IMR-90 (cell line): ENCODE results near the gene ECHS1. TPM values are rescaled to one million over a fixed set of nuclear protein-coding genes. Genes with fewer than 3 reads are reported as not detected.

Experiments
- ATAC-seq: fragments of 200-7000 bp; cut with Tn5 transposase; 2 replicates; pipeline ENCODE4 v1.9.1; 2020; ENCODE audit warnings: low read depth, mild to moderate bottlenecking, moderate library complexity
- BruUV-seq: library from RNA; stranded (reverse); fragments of 400-500 nt; replicated peaks from 2 replicates; lab custom pipeline; 2021; lab: Mats Ljungman, UMichigan
- CTCF ChIA-PET: fragments of 300-600 bp; formaldehyde crosslinking; extraction: SDS; loops from one replicate; lab custom pipeline; 2021; ENCODE audit warnings: antibody characterized with exemption; lab: Yijun Ruan, JAX
- POLR2A ChIA-PET: fragments of 300-600 bp; sonication (Branson Sonifier 250); formaldehyde crosslinking; loops from one replicate; lab custom pipeline; 2022; ENCODE audit warnings: antibody characterized with exemption; ENCODE audit not compliant: unreplicated experiment; lab: Charles Lee
- DNase-seq: peaks from one replicate; pipeline ENCODE4 v3.0.0; 2013
- H2AFZ ChIP-seq: replicated peaks from 2 replicates; pipeline ENCODE3; 2013; ENCODE audit warnings: low read length, mild to moderate bottlenecking; ENCODE audit not compliant: poor library complexity
- H2AK5ac ChIP-seq: 2 replicates; pipeline ENCODE4 v1.6.1; 2013; ENCODE audit warnings: low read depth, low read length, inconsistent platforms
- H2AK9ac ChIP-seq: replicated peaks from 2 replicates; pipeline ENCODE3; 2013; ENCODE audit warnings: mild to moderate bottlenecking, low read depth, low read length, moderate library complexity; ENCODE audit not compliant: poor library complexity
- H2BK120ac ChIP-seq: 2 replicates; pipeline ENCODE4 v1.6.1; 2013; ENCODE audit warnings: low read depth, low read length, inconsistent platforms
- H2BK15ac ChIP-seq: 3 replicates; pipeline ENCODE4 v1.6.1; 2013; ENCODE audit warnings: low read depth, low read length, inconsistent platforms
- H2BK20ac ChIP-seq: 2 replicates; pipeline ENCODE4 v1.6.1; 2013; ENCODE audit warnings: low read depth, mild to moderate bottlenecking, inconsistent platforms, low read length, moderate library complexity
- H2BK5ac ChIP-seq: 2 replicates; pipeline ENCODE4 v1.6.1; 2013; ENCODE audit warnings: mild to moderate bottlenecking, low read depth, low read length, inconsistent platforms; ENCODE audit not compliant: poor library complexity, severe bottlenecking
- H3K14ac ChIP-seq: replicated peaks from 2 replicates; pipeline ENCODE4 v1.6.1; 2013; ENCODE audit warnings: low read depth, low read length, inconsistent platforms
- H3K18ac ChIP-seq: 2 replicates; pipeline ENCODE4 v1.6.1; 2013; ENCODE audit warnings: low read depth, low read length, control low read depth
- H3K23ac ChIP-seq: 2 replicates; pipeline ENCODE4 v1.6.1; 2013; ENCODE audit warnings: low read depth, low read length, inconsistent platforms
- H3K27ac ChIP-seq: 2 replicates; pipeline ENCODE4 v1.5.1; 2013; ENCODE audit warnings: mild to moderate bottlenecking, control low read depth, low read length; ENCODE audit not compliant: insufficient read depth
- H3K27me3 ChIP-seq: 2 replicates; pipeline ENCODE4 v1.6.1; 2013; ENCODE audit warnings: low read length; ENCODE audit not compliant: control insufficient read depth, insufficient read depth
- H3K36me3 ChIP-seq: 2 replicates; pipeline ENCODE4 v1.6.1; 2013; ENCODE audit warnings: low read length, mixed read lengths; ENCODE audit not compliant: control insufficient read depth, insufficient read depth
- H3K4ac ChIP-seq: 2 replicates; pipeline ENCODE4 v1.6.1; 2013; ENCODE audit warnings: low read depth, low read length, inconsistent platforms
- H3K4me1 ChIP-seq: 2 replicates; pipeline ENCODE4 v1.6.1; 2013; ENCODE audit warnings: low read length, mixed read lengths; ENCODE audit not compliant: control insufficient read depth, insufficient read depth
- H3K4me2 ChIP-seq: 2 replicates; pipeline ENCODE4 v1.6.1; 2013; ENCODE audit warnings: low read depth, mild to moderate bottlenecking, control low read depth, low read length, moderate library complexity
- H3K4me3 ChIP-seq: 2 replicates; pipeline ENCODE4 v1.5.1; 2013; ENCODE audit warnings: low read depth, mild to moderate bottlenecking, control low read depth, low read length, moderate library complexity; ENCODE audit not compliant: insufficient read depth
- H3K56ac ChIP-seq: 2 replicates; pipeline ENCODE4 v1.6.1; 2013; ENCODE audit warnings: low read length, inconsistent platforms; ENCODE audit not compliant: insufficient read depth; ENCODE audit errors: extremely low read depth
- H3K79me1 ChIP-seq, 2 experiments: 2 replicates each; pipeline ENCODE4 v1.6.1; 2013; ENCODE audit warnings: low read length in 2 of 2, inconsistent platforms in 1 of 2, low read depth in 1 of 2
- H3K9ac ChIP-seq: 2 replicates; pipeline ENCODE4 v1.6.1; 2013; ENCODE audit warnings: low read depth, low read length, control low read depth
- H3K9me1 ChIP-seq: 2 replicates; pipeline ENCODE4 v1.6.1; 2013; ENCODE audit warnings: low read length, inconsistent platforms; ENCODE audit not compliant: insufficient read depth
- H3K9me3 ChIP-seq: 2 replicates; pipeline ENCODE4 v1.6.1; 2013; ENCODE audit warnings: low read length; ENCODE audit not compliant: control insufficient read depth, insufficient read depth
- H4K20me1 ChIP-seq: 2 replicates; pipeline ENCODE4 v1.6.1; 2013; ENCODE audit warnings: low read length, inconsistent platforms; ENCODE audit not compliant: insufficient read depth
- H4K5ac ChIP-seq: 2 replicates; pipeline ENCODE4 v1.6.1; 2013; ENCODE audit warnings: mild to moderate bottlenecking, low read depth, low read length, control low read depth
- H4K8ac ChIP-seq, 2 experiments: 2 replicates each; pipeline ENCODE4 v1.6.1; 2013; ENCODE audit warnings: low read depth in 2 of 2, low read length in 2 of 2, control low read depth in 1 of 2, inconsistent platforms in 1 of 2
- H4K91ac ChIP-seq: 2 replicates; pipeline ENCODE4 v1.6.1; 2013; ENCODE audit warnings: low read depth, low read length, inconsistent platforms; ENCODE audit not compliant: insufficient read depth
- BHLHE40 ChIP-seq: fragments of 150-350 bp; IDR thresholded peaks from 2 replicates; pipeline ENCODE4 v1.6.1; 2016; ENCODE audit warnings: mild to moderate bottlenecking, low read depth, low read length
- CTCF ChIP-seq: conservative IDR thresholded peaks from 2 replicates; pipeline ENCODE4 v1.5.1; 2012; ENCODE audit warnings: mild to moderate bottlenecking, low read depth, low read length, improper control_type of control experiment
- USF2 ChIP-seq: fragments of 150-350 bp; IDR thresholded peaks from 2 replicates; pipeline ENCODE4 v1.6.1; 2017; ENCODE audit warnings: mild to moderate bottlenecking, antibody characterized with exemption, low read length, low read depth
- dilution Hi-C: fragments of 300-500 bp; cut with HindIII; formaldehyde crosslinking; loops from one replicate; pipeline ENCODE4 v1.14.3; 2018; ENCODE audit warnings: low sequenced_read_pairs; ENCODE audit not compliant: unreplicated experiment
- in situ Hi-C: fragments of 300-500 bp; cut with MboI; formaldehyde crosslinking; loops from 3 replicates; pipeline ENCODE4 v1.14.3; 2019; ENCODE audit warnings: low sequenced_read_pairs, inconsistent platforms, mixed read lengths
- intact Hi-C: fragments of 100-400 bp; cut with micrococcal nuclease; formaldehyde crosslinking; loops from 2 replicates; pipeline ENCODE4 v1.10.0; 2022
- polyA plus RNA-seq, 3 experiments: library from polyadenylated mRNA; depleted of rRNA; stranded (reverse); fragments of >200 nt; gene quantifications; 2 replicates each; pipeline ENCODE4 v1.2.3, GENCODE V29; 2012; ENCODE audit warnings: low replicate concordance in 1 of 3
- total RNA-seq: library from RNA; depleted of rRNA; stranded (reverse); fragments of >200 nt; gene quantifications from 2 replicates; pipeline ENCODE4 v1.2.3, GENCODE V29; 2012

The ECHS1 gene
- total and polyA plus RNA-seq, 2 of the 4 experiments (the other 2 are of a cell fraction), result 60.8 to 84.2 TPM

DNA sequence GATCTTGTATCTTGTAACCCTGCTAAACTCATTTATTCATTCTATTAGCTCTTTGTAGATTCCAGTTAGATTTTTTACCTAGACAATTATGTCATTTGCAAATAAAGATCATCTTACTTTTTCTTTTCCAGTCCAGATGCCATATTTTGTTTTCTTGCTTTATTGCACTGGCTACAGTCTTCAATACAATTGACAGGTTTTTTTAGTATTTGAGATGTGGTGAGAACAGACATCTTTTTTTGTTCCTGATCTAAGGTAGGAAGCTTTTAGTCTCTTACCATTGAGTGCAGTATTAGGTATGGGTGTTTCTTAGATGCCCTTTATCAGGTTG is 39.2 kb upstream of the ECHS1 start:
- dilution Hi-C loops (no loop called here), intact Hi-C loops (no loop called here), in situ Hi-C loops (no loop called here)
- ChIA-PET CTCF (no interaction called here), POLR2A (no interaction called here)
- Histone ChIP-seq H3K27me3 (no peaks in the 10 kb centered on the region), H3K23ac (no peak overlapping the region), H4K8ac (no peak overlapping the region), H3K36me3 (peaks cover 22% of the 10 kb centered on the region), H2BK120ac (no peak overlapping the region), H2BK20ac (no peak overlapping the region), H2AK9ac (no peak overlapping the region), H3K14ac (no peak overlapping the region), H3K9ac (no peak overlapping the region), H3K4me2 (no peak overlapping the region), H3K4me3 (no peak overlapping the region), H2AFZ (no peak overlapping the region), H2BK15ac (no peak overlapping the region), H2BK5ac (no peak overlapping the region), H3K56ac (no peak overlapping the region), H4K5ac (no peak overlapping the region), H4K20me1 (no peaks in the 10 kb centered on the region; the same call in 1 of the 2 replicates), H3K18ac (no peak overlapping the region), H2AK5ac (no peak overlapping the region), H3K9me3 (peaks cover 6% of the 10 kb centered on the region), H4K91ac (no peak overlapping the region), H3K4me1 (no peaks in the 10 kb centered on the region), H3K9me1 (no peaks in the 10 kb centered on the region), H3K4ac (no peak overlapping the region), H3K27ac (no peak overlapping the region), H3K79me1 (peaks cover 20 to 22% of the 10 kb centered on the region in 2 experiments)
- DNase-seq (no peak), ATAC-seq (no peak)
- no TSS peak for BruUV-seq
- TF ChIP-seq CTCF (no peak), USF2 (no peak), BHLHE40 (no peak)
